GM19099 (cell line): ENCODE results near the gene PPP1R18.

ENCODE experiments used
- POLR2A ChIP-seq: IDR thresholded peaks from 3 replicates; pipeline ENCODE4 v1.6.1; 2011; ENCODE audit warnings: low read depth; ENCODE audit not compliant: insufficient read length; ENCODE audit errors: extremely low read depth

The PPP1R18 gene

GRCh38 chr6:30686009-30686907 is at the start of gene PPP1R18:
Gene PPP1R18, minus strand, starts transcription at chr6:30686645. Its CDS starts 627 bp downstream, at chr6:30686018.
- peak; percentile 67 for TF ChIP-seq POLR2A

GRCh38 chr6:30735668-30736314 is 49.3 kb upstream of the PPP1R18 start:
- no peak for TF ChIP-seq POLR2A

GRCh38 chr6:30732237-30732943 is 45.9 kb upstream of the PPP1R18 start:
- no peak for TF ChIP-seq POLR2A

GRCh38 chr6:30730601-30731435 is 44.4 kb upstream of the PPP1R18 start:
- TF ChIP-seq POLR2A: peak; percentile 16

- no peak for TF ChIP-seq POLR2A
Measured at GRCh38 chr6:30727920-30728553, 41.6 kb upstream of the PPP1R18 start.

- TF ChIP-seq POLR2A: peak; percentile 31
Measured at GRCh38 chr6:30726506-30727413, 40.3 kb upstream of the PPP1R18 start.

GRCh38 chr6:30725713-30726505 is 39.5 kb upstream of the PPP1R18 start:
- peak; percentile 63 for TF ChIP-seq POLR2A

- TF ChIP-seq POLR2A: peak; percentile 27
Measured at GRCh38 chr6:30724906-30725667, 38.6 kb upstream of the PPP1R18 start.

GRCh38 chr6:30722280-30723112 is 36.1 kb upstream of the PPP1R18 start:
- no peak for TF ChIP-seq POLR2A

- TF ChIP-seq POLR2A: peak; percentile 74
Measured at GRCh38 chr6:30721198-30722024, 35.0 kb upstream of the PPP1R18 start.
